Trophoblast cell (in vitro differentiated cells and primary cell): Measurements from ENCODE around the gene NANS.

ENCODE experiments used
- DNase-seq, 2 donors: peaks; one replicate each; pipeline ENCODE4 v3.0.0-alpha.2; 2016
- H2AFZ ChIP-seq: 2 replicates; pipeline ENCODE4 v1.6.1; 2013; ENCODE audit warnings: low read length, moderate library complexity, mild to moderate bottlenecking; ENCODE audit not compliant: insufficient read depth, poor library complexity
- H2AK5ac ChIP-seq: 2 replicates; pipeline ENCODE4 v1.6.1; 2013; ENCODE audit warnings: mild to moderate bottlenecking, low read length
- H2BK120ac ChIP-seq: 2 replicates; pipeline ENCODE4 v1.6.1; 2013; ENCODE audit warnings: low read length, mild to moderate bottlenecking, moderate library complexity; ENCODE audit not compliant: insufficient read depth, poor library complexity
- H2BK12ac ChIP-seq: 2 replicates; pipeline ENCODE4 v1.6.1; 2013; ENCODE audit warnings: mild to moderate bottlenecking, low read length, moderate library complexity
- H2BK5ac ChIP-seq: 2 replicates; pipeline ENCODE4 v1.6.1; 2013; ENCODE audit warnings: low read length, low read depth, moderate library complexity, mild to moderate bottlenecking; ENCODE audit not compliant: poor library complexity
- H3K14ac ChIP-seq: 2 replicates; pipeline ENCODE4 v1.6.1; 2013; ENCODE audit warnings: mild to moderate bottlenecking, low read length
- H3K18ac ChIP-seq: 2 replicates; pipeline ENCODE4 v1.6.1; 2013; ENCODE audit warnings: mild to moderate bottlenecking, low read length
- H3K23ac ChIP-seq: 2 replicates; pipeline ENCODE4 v1.6.1; 2013; ENCODE audit warnings: low read length
- H3K27ac ChIP-seq: 2 replicates; pipeline ENCODE4 v1.5.1; 2013; ENCODE audit warnings: low read depth, mild to moderate bottlenecking, inconsistent platforms, low read length, moderate library complexity
- H3K27me3 ChIP-seq: 2 replicates; pipeline ENCODE4 v1.6.1; 2013; ENCODE audit warnings: inconsistent platforms, mild to moderate bottlenecking, low read length, moderate library complexity; ENCODE audit not compliant: insufficient read depth
- H3K36me3 ChIP-seq, 2 experiments: 1 replicate in 1 of 2; 2 replicates in 1 of 2; pipeline ENCODE4 v1.6.1; 2013; ENCODE audit warnings: low read length in 2 of 2, mild to moderate bottlenecking in 2 of 2, moderate library complexity in 1 of 2; ENCODE audit not compliant: insufficient read depth in 2 of 2, control insufficient read depth in 1 of 2
- H3K4ac ChIP-seq: 2 replicates; pipeline ENCODE4 v1.6.1; 2013; ENCODE audit warnings: low read depth, mild to moderate bottlenecking, low read length, moderate library complexity
- H3K4me1 ChIP-seq, 2 experiments: 1 replicate in 1 of 2; 2 replicates in 1 of 2; pipeline ENCODE4 v1.6.1; 2013; ENCODE audit warnings: low read length in 2 of 2, mild to moderate bottlenecking in 2 of 2, moderate library complexity in 1 of 2; ENCODE audit not compliant: insufficient read depth in 2 of 2, control insufficient read depth in 1 of 2
- H3K4me2 ChIP-seq: 2 replicates; pipeline ENCODE4 v1.6.1; 2013; ENCODE audit warnings: inconsistent platforms, mild to moderate bottlenecking, low read length, moderate library complexity
- H3K4me3 ChIP-seq: 2 replicates; pipeline ENCODE4 v1.5.1; 2013; ENCODE audit warnings: mild to moderate bottlenecking, low read depth, low read length, inconsistent platforms
- H3K79me1 ChIP-seq: one replicate; pipeline ENCODE4 v1.6.1; 2013; ENCODE audit warnings: low read length
- H3K79me2 ChIP-seq: 2 replicates; pipeline ENCODE4 v1.6.1; 2013; ENCODE audit warnings: low read length, mild to moderate bottlenecking; ENCODE audit not compliant: control insufficient read depth, insufficient read depth, poor library complexity
- H3K9ac ChIP-seq: 2 replicates; pipeline ENCODE4 v1.6.1; 2013; ENCODE audit warnings: mild to moderate bottlenecking, low read length
- H3K9me3 ChIP-seq: 2 replicates; pipeline ENCODE4 v1.6.1; 2013; ENCODE audit warnings: low read depth, mild to moderate bottlenecking, control low read depth, inconsistent platforms, low read length; ENCODE audit not compliant: insufficient read depth
- H4K12ac ChIP-seq: 2 replicates; pipeline ENCODE4 v1.6.1; 2013; ENCODE audit warnings: low read depth, mild to moderate bottlenecking, low read length, moderate library complexity
- H4K8ac ChIP-seq: 2 replicates; pipeline ENCODE4 v1.6.1; 2013; ENCODE audit warnings: low read depth, mild to moderate bottlenecking, low read length, moderate library complexity
- H4K91ac ChIP-seq: one replicate; pipeline ENCODE4 v1.6.1; 2013; ENCODE audit warnings: low read depth, mild to moderate bottlenecking, low read length, moderate library complexity
- WGBS: extraction: QIAGEN DNeasy Blood & Tissue Kit; methylation state at CpG from one replicate; pipeline ENCODE4 v1.1.7; 2013; ENCODE audit warnings: missing lambda C conversion rate; ENCODE audit not compliant: insufficient read length, insufficient coverage; ENCODE audit errors: extremely low coverage; 5-methylcytosine and 5-hydroxymethylcytosine counted together

Gene NANS

DNA sequence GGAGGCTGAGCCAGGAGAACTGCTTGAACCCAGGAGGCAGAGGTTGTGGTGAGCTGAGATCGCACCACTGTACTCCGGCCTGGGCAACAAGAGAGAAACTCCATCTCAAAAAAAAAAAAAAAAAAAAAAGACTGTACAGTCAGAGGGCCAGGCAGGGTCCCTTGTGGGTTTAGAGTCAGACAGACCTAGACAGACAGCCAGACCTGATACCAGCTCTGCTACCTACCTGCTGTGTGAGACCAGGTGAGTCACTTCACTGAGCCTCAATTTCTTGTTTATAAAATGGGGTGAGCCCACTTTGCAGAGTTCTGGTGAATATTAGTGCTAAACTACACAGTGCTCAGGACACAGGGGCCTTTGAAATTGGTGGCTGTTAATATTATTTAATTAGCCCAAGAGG lies 42.8 kb downstream of the NANS start:
- Histone ChIP-seq H3K4me3 (no peak overlapping the region), H3K14ac (no peak overlapping the region), H3K36me3 (no peaks in the 10 kb centered on the region), H2BK12ac (no peak overlapping the region), H3K9me3 (no peaks in the 10 kb centered on the region), H3K27me3 (no peaks in the 10 kb centered on the region), H3K4ac (no peak overlapping the region), H3K9ac (no peak overlapping the region), H4K12ac (no peak overlapping the region), H2AFZ (no peak overlapping the region), H2BK5ac (no peak overlapping the region), H3K27ac (no peak overlapping the region), H2BK120ac (no peak overlapping the region), H2AK5ac (no peak overlapping the region), H4K91ac (no peak overlapping the region), H3K23ac (no peak overlapping the region), H3K4me2 (no peak overlapping the region), H3K18ac (no peak overlapping the region), H3K79me2 (no peaks in the 10 kb centered on the region), H3K4me1 (no peaks in the 10 kb centered on the region), H3K79me1 (no peaks in the 10 kb centered on the region), H4K8ac (no peak overlapping the region)
- no peak for DNase-seq
- WGBS, result no CpG with 5 or more reads among the region's 2 CpGs

DNA sequence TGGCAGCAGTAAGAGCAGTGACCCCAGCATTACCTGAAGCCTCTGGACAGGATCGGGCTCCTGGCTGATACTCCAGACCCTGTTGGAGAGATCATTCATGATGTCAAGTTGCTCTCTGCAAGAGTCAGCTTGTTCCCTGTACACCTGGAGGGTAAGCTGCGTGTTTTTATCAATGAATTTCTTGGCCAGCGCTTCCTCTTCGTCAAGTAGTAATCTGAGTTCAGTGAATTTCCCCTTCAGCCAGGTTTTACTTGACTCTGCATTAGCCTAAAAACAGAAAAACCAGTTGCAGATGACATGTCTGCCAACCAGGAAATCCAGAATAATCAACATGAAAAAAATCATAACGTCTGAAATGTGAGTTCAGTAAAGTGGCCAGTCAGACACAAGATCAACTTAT lies 43.4 kb downstream of the NANS start:
- no peak overlapping the region for H3K4ac ChIP-seq
- H2BK12ac ChIP-seq, result no peak overlapping the region
- no CpG with 5 or more reads among the region's 5 CpGs for WGBS
- no peak overlapping the region for H3K4me2 ChIP-seq
- H3K9ac ChIP-seq, result no peak overlapping the region
- H3K27ac ChIP-seq, result no peak overlapping the region
- H3K9me3 ChIP-seq, result no peaks in the 10 kb centered on the region
- no peak overlapping the region for H2AFZ ChIP-seq
- H3K79me1 ChIP-seq, result no peaks in the 10 kb centered on the region
- no peaks in the 10 kb centered on the region for H3K4me1 ChIP-seq
- no peak overlapping the region for H4K91ac ChIP-seq
- H3K36me3 ChIP-seq, result no peaks in the 10 kb centered on the region
- H3K27me3 ChIP-seq, result no peaks in the 10 kb centered on the region
- H3K23ac ChIP-seq, result no peak overlapping the region
- no peak overlapping the region for H2AK5ac ChIP-seq
- H3K14ac ChIP-seq, result no peak overlapping the region
- H2BK5ac ChIP-seq, result no peak overlapping the region
- no peak for DNase-seq
- no peak overlapping the region for H2BK120ac ChIP-seq
- no peak overlapping the region for H3K4me3 ChIP-seq
- H3K18ac ChIP-seq, result no peak overlapping the region
- H4K12ac ChIP-seq, result no peak overlapping the region
- H4K8ac ChIP-seq, result no peak overlapping the region
- H3K79me2 ChIP-seq, result no peaks in the 10 kb centered on the region

DNA sequence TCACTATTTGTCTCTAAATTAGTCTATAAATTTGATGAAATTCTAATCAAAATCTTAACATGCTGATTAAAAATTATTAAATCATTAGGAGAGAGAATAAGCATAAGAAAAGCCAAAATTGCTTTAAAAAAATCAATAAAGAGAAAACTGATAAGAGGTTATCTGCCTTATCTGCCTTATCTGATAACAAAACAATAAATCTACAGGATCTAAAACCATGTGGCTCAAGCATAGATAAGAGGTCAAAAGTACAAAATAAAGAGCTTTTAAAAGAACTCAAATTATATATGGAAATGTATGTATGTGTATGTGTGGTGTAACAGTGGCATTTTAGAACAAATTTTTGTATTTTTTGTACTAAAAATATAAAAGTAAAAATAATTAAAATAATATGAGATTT lies 43.9 kb downstream of the NANS start:
- Histone ChIP-seq H3K36me3 (no peaks in the 10 kb centered on the region), H2BK120ac (no peak overlapping the region), H2AK5ac (no peak overlapping the region), H2BK5ac (no peak overlapping the region), H4K8ac (no peak overlapping the region), H3K18ac (no peak overlapping the region), H3K4me1 (no peaks in the 10 kb centered on the region), H3K27me3 (no peaks in the 10 kb centered on the region), H3K4me3 (no peak overlapping the region), H2BK12ac (no peak overlapping the region), H3K4ac (no peak overlapping the region), H3K9ac (no peak overlapping the region), H3K27ac (no peak overlapping the region), H3K14ac (no peak overlapping the region), H3K9me3 (no peaks in the 10 kb centered on the region), H4K91ac (no peak overlapping the region), H2AFZ (no peak overlapping the region), H3K79me2 (no peaks in the 10 kb centered on the region), H3K79me1 (no peaks in the 10 kb centered on the region), H3K4me2 (no peak overlapping the region), H3K23ac (no peak overlapping the region), H4K12ac (no peak overlapping the region)
- DNase-seq, result no peak

DNA sequence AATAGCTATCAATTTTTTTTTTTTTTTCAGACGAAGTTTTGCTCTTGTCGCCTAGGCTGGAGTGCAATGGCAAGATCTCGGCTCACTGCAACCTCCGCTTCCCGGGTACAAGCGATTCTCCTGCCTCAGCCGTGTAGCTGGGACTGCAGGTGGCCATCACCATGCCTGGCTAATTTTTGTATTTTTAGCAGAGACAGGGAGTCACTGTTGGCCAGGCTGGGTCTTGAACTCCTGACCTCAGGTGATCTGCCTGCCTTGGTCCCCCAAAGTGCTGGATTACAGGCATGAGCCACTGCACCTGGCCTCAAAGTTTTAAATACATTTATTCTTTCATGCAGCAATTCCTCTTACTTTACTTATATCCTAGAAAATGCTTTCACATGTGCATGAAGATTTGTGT lies 44.9 kb downstream of the NANS start:
- H4K91ac ChIP-seq, result no peak overlapping the region
- no peak overlapping the region for H2AFZ ChIP-seq
- H3K27me3 ChIP-seq, result no peaks in the 10 kb centered on the region
- H3K79me2 ChIP-seq, result no peaks in the 10 kb centered on the region
- no peak overlapping the region for H3K4ac ChIP-seq
- H3K18ac ChIP-seq, result no peak overlapping the region
- no peaks in the 10 kb centered on the region for H3K9me3 ChIP-seq
- no peak overlapping the region for H3K4me2 ChIP-seq
- H3K27ac ChIP-seq, result no peak overlapping the region
- no peak overlapping the region for H2AK5ac ChIP-seq
- H4K8ac ChIP-seq, result no peak overlapping the region
- no peak overlapping the region for H2BK12ac ChIP-seq
- DNase-seq, result no peak
- H2BK120ac ChIP-seq, result no peak overlapping the region
- H3K36me3 ChIP-seq, result no peaks in the 10 kb centered on the region
- no peak overlapping the region for H3K23ac ChIP-seq
- H2BK5ac ChIP-seq, result no peak overlapping the region
- no peaks in the 10 kb centered on the region for H3K4me1 ChIP-seq
- H3K79me1 ChIP-seq, result no peaks in the 10 kb centered on the region
- no peak overlapping the region for H3K4me3 ChIP-seq
- H3K9ac ChIP-seq, result no peak overlapping the region
- no peak overlapping the region for H4K12ac ChIP-seq
- no CpG with 5 or more reads among the region's 7 CpGs for WGBS
- H3K14ac ChIP-seq, result no peak overlapping the region

DNA sequence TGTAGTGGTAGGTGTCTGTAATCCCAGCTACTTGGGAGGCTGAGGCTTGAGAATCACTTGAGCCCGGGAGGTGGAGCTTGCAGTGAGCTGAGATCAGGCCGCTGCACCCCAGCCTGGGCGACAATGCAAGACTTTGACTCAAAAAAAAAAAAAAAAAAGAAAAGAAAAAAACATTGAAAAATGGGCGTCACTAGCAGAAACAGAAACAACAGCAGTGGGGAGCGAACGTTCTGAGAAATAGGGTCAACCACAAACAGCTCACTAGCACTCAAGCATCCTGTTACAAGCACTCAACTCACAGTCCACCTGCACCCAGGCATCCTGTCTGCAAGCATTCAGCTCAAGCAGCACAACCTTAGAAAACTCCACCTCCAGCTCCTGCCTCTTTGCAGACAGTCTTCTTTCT lies 45.3 kb downstream of the NANS start:
- Histone ChIP-seq H3K23ac (no peak overlapping the region), H3K4ac (no peak overlapping the region), H2AFZ (no peak overlapping the region), H3K27ac (no peak overlapping the region), H3K18ac (no peak overlapping the region), H4K12ac (no peak overlapping the region), H4K91ac (no peak overlapping the region), H3K4me3 (no peak overlapping the region), H3K27me3 (no peaks in the 10 kb centered on the region), H2BK120ac (no peak overlapping the region), H3K79me2 (no peaks in the 10 kb centered on the region), H3K9ac (no peak overlapping the region), H3K9me3 (no peaks in the 10 kb centered on the region), H2BK5ac (no peak overlapping the region), H2BK12ac (no peak overlapping the region), H4K8ac (no peak overlapping the region), H3K14ac (no peak overlapping the region), H3K4me2 (no peak overlapping the region), H3K4me1 (no peaks in the 10 kb centered on the region), H3K79me1 (no peaks in the 10 kb centered on the region), H2AK5ac (no peak overlapping the region), H3K36me3 (no peaks in the 10 kb centered on the region)
- no CpG with 5 or more reads among the region's 6 CpGs for WGBS
- no peak for DNase-seq
